Stimulated activated CD4-positive, alpha-beta T cell treated with anti-CD3 and anti-CD28 coated beads, Interleukin-4, amount 100 ng/mL, for 24 hours (primary cell): ENCODE results near the gene TBCE.

Source experiments
- DNase-seq: peaks from one replicate; pipeline ENCODE4 v3.0.0-alpha.2; 2020

TBCE gene, protein sequence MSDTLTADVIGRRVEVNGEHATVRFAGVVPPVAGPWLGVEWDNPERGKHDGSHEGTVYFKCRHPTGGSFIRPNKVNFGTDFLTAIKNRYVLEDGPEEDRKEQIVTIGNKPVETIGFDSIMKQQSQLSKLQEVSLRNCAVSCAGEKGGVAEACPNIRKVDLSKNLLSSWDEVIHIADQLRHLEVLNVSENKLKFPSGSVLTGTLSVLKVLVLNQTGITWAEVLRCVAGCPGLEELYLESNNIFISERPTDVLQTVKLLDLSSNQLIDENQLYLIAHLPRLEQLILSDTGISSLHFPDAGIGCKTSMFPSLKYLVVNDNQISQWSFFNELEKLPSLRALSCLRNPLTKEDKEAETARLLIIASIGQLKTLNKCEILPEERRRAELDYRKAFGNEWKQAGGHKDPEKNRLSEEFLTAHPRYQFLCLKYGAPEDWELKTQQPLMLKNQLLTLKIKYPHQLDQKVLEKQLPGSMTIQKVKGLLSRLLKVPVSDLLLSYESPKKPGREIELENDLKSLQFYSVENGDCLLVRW

DNA sequence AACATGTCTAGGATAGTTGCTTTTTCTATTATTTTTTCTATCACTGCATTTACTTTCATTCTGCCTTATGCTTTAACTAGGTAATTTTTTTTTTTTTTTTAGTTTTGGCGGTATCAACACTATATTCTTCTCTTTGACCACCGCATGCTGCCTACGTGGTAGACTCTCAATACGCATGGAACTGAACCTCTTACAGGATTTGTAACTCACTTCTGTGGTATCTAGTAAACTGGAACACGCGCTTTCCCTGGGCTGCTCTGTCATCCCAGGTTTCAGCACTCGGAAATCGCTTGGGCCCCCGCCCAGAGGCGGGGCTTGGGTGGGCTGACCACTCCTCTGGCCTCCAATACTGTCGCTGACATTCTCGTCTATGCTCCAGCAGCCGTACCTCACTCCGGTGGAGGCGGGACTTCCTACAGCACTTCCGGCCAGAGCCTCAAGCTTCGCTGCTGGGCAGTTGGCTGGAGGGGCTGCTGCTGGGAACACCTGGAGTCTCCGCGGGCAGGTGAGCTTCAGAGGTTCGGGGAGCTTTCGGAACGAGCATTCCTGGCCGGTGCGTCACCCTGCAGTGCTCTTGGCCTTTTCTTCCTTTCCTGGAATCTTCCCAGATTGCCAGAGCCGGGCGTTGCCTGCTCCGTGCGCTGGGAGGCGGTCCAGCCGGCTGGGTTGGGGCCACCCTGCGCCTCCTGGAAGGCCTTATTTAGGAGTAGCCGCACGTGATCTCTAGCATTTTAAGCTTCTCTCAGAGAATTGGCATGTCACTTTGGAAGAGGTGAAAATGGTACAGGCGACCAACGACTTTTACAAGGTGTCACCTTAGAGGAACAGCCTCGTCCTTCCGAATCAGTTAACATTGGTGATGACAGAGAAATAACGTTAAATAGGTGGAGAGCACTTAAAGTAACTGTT lies at the start of gene TBCE:
TSS of gene TBCE (plus strand) at position 428 of the 909 bp plus-strand sequence. CDS start 12,623 bp downstream, outside the sequence.
- DNase-seq, result peak; percentile 90

DNA sequence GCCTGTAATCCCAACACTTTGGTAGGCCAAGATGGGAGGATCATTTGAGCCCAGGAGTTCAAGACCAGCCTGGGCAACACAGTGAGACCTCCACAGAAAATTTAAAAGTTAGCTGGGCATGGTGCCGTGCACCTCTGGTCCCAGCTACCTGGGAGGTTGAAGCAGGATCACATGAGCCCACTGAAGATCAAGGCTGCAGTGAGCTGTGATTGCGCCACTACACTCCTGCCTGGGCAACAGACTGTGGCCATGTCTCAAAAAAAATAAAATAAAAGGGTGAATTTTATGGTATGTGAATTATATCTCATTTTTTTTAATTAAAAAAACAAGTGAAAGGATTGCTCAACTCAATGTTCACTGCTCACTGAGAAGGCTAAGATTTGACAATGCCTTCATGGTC lies 48.0 kb upstream of the TBCE start:
- no peak for DNase-seq

DNA sequence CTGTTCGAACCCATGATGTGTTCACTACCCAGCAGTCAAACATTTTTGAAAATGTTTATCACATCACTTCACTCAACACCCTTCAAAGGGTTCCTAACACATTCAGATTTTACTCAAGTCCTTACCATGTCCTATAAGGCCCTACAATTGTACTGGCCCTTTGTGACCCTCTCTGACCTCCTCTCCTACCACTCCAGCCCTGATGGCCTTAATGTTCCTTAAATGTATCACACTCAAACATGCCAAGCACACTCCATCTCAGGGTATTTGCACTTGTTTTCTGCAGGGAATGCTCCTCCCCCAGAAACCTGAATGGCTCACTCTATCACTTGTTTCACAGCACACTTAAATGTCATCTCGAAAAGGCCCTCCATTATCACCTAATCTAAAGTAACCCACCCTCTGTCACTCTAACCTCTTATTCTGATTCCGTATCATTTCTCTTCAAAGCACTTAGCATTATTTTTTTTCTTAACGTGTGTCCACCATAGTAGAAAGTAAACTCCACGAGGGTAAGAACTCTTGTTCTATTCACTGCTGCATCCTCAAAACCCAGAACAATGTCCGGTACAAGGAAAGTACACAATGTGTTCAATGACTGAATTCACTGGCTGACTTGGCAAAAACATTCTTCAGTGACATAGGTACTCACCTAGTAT lies 46.6 kb upstream of the TBCE start:
- DNase-seq, result no peak

DNA sequence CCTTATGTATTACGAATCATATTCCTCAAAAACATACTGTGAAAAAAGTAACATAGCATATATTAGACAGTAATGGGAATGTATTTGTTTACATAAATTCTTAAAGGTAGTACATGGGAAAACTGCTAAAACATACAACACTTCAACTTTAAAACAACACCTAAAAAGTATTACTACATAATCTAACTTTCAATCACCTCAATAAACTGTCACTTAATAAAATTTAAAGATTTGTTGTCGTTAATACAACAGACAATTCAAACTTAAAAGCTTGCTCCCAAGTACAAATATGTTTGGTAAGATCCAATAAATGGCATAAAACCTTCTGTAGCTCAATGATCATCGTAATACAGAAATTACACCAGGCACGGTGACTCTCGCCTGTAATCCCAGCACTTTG lies 42.9 kb upstream of the TBCE start:
- no peak for DNase-seq

DNA sequence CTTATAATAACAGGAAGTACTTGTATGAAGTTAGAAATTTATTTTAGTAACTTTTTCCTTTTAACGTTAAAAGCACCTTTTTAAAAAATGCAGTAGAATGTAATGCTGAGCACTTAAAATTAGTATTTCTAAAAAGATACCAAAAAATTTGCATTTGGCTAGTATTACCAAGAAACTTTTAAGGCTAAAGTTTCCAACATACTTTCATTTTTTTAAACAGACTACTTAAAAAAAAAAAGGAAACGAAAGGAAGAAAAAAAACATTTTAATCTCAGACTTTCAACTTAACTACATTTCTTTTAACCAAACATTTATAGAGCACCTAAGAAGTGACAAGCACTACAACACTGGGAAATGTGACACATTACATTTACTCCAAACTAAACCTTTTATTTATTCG lies 42.1 kb upstream of the TBCE start:
- DNase-seq, result no peak

DNA sequence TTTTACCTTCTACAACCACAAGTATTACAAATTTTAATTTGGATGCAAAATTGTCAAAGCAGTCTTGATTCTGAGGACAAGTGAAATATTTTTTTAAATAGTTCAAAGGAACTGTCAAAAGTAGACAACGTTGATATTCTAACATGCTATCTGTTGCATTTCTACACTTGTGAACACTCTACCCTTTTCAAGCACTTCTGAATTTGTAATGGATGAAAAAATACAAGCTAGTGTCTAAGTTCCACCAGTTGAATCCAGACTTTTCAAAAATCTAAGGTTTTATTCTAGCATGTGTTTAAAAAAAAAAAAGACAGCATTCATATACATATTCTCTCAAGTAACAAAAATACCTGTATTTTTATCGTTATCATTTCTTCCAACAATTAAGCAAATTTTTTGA lies 41.4 kb upstream of the TBCE start:
- no peak for DNase-seq

GRCh38 chr1:235326719-235327558 lies 40.3 kb upstream of the TBCE start:
- peak; percentile 73 for DNase-seq

DNA sequence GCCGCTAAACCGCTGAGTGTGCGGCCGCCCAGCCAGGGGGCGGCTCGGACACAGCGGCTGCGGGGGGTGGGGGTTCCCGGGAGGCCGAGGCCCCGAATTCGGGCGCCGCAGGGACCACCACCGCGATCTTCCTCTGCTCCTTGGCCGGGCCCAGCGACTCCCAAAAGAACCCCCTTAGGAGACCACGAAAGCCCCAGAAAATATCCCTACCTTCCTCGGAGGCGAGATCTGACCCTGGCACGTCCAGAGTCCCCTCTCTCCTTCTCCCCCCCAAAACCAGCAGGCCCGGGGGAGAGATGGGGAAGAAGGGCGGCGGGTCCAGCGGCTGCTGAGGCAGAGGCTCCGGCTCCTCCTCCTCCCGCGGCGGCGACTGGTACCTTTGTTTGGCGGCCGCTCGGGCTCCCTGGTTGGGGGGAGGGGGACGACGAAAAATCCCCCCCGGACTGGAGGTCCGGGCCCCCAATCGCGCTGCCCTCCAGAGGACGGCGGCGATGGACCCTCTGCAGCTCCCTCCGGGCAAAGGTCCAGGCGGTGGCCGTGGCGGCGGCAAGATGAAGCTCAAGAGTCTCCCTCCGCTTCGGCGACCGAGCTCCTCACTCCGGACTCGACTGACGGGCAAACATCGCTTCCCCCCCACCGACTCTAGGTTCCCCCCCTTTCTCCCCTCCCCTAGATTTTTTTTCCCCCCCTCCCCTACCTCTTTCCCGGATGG lies 39.5 kb upstream of the TBCE start, which contains the start of gene ARID4B:
TSS of gene ARID4B (minus strand) at position 621 of the 712 bp plus-strand sequence. CDS start 1,260 bp downstream, outside the sequence.
- DNase-seq, result no peak

DNA sequence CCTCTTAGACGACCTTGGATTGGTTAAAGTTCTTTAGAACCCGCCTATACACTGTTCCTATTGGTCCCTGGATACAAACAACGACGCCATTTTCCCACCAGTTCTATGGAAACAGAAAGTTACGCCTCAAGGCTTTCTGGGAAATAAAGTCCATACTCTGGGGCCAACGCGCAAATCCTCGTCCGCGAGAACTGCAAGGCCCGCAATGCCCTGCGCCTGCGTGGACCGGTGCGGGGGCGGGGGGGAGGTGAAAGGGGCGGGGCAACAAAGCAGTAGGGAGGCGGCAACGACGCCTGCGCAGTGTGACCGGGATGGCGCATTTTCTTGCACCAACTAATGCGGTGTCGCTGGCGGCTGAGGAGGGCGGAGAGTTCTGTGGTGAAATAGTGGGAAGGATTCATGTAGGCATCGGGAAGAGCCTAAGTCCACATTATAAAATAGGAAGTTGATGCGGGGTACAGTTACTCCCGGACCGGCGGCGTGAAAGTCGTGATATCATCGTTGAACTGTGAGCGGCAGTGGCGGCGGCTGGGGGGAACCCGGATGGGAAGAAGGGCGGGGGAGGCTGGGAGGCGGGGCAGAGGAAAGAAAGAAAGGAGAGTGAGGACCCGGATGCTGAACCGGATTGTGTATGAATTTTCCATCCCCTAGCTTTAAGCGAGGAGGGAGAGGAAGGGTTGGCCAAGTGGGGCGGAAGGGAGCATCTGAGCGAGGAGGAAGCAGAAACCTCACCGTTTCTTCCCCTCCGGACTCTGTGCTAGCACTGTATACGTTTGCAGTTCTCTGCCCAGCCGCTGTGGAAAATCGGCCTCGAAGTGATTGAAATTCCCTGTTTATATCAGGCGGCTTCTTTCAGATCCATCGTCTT lies 38.7 kb upstream of the TBCE start, which contains the start of gene GGPS1:
TSS of gene GGPS1 (plus strand) at position 300 of the 868 bp plus-strand sequence. CDS start 6,695 bp downstream, outside the sequence.
- DNase-seq, result peak; percentile 99

DNA sequence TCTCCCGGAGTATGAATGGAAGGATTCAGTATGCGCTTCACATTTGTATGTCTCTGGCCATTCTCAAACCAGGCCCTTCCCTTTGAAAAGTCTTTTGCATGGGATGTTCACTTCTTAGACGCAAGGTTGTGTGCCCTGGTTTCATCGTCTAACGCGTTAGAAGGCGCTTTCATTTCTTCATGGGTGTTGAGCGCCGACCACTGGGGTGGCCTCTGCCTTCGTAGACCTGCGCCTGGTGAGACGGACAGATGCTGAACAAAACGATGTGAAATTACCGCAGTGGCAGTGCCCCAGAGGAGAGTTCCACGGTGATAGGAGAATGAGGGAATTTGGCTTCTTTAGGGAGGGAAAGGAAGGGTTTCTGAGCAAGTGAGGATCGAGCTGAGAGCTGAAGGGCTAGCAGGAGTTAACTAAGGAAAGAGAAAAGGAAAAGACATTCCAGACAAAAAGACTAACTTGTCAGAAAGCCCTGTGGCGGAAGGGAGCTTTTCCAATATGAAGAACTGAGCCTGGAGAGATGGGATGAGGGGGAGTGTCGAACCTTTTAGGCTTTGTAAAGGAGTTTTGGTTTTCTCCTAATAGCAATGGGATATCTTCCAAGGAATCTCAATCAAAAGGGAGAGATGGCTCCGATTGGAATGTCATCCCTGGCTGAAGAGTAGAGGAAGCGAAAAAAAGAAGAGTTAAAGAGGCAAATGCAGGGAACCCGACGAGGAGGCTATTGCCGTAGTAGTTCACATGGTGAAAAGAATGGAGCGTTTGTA lies 37.9 kb upstream of the TBCE start:
- peak; percentile 49 for DNase-seq

DNA sequence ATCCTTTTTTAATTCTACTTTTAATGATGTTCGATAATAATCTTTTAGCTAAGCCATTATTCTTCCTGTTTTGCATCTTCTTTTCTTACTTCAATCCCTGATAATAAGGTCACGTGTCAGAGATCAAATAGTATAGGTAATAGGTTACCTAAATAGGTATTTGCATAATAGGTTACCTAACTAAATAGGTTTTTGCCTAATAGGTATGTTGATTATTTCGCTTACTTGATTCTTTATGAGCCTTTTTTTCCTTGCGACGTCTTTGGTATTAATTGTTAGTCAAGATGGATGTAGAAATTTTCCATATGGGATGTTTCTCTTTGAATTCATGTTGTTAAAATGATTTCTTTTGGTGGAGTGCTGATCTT lies 36.3 kb upstream of the TBCE start:
- no peak for DNase-seq

GRCh38 chr1:235331401-235331800 lies 35.8 kb upstream of the TBCE start:
- no peak for DNase-seq

DNA sequence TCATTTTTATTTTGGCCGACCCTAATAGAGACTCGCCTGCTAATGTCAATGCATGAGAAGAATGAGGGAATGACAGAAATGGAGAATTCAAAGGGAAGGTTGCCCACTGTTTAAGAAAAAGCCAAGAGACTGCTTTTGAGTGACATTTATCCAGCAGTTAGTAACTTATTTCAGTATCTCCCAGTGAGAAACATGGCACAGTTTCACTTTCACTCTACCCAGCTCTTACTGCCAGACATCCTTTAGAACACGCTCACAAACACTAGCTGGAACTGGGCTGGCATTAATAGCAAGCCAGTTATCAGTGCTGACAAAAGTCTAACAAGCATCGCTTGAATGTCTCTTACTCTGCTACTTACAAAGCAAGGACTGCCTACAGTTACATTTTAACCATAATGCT lies 30.3 kb upstream of the TBCE start:
- peak; percentile 24 for DNase-seq

GRCh38 chr1:235339746-235340145 lies 27.5 kb upstream of the TBCE start:
- DNase-seq, result no peak

- no peak for DNase-seq
Observed at GRCh38 chr1:235341334-235341733, 25.9 kb upstream of the TBCE start.

GRCh38 chr1:235342039-235342438 lies 25.2 kb upstream of the TBCE start:
- DNase-seq, result no peak

- DNase-seq, result no peak
Observed at GRCh38 chr1:235342471-235342870, 24.8 kb upstream of the TBCE start.

GRCh38 chr1:235343726-235344125 lies 23.5 kb upstream of the TBCE start:
- DNase-seq, result no peak

GRCh38 chr1:235351441-235351840 lies 15.8 kb upstream of the TBCE start:
- DNase-seq, result no peak
